T-helper 2 cell treated with Interferon-gamma antibody and Interleukin-4, amounts not matched to agents 5 μg/mL and 100 μg/mL, for 36 hours (primary cell): Measurements from ENCODE around the gene SOX2.
"Not testable (repeated sequence)": the region's sequence is repeated elsewhere in the genome, so short reads cannot be mapped to it uniquely, and the experiment has no call there.

ENCODE experiments used
- DNase-seq: peaks from one replicate; pipeline ENCODE4 v3.0.0; 2021; ENCODE audit warnings: low spot score
- H3K27ac Mint-ChIP-seq: one replicate; pipeline ENCODE4 v1.8.0; 2021; ENCODE audit warnings: mild to moderate bottlenecking, mixed read lengths
- H3K27me3 Mint-ChIP-seq: one replicate; pipeline ENCODE4 v1.8.0; 2021; ENCODE audit warnings: low read depth, mixed read lengths
- H3K36me3 Mint-ChIP-seq: one replicate; pipeline ENCODE4 v1.8.0; 2021; ENCODE audit warnings: low read depth, mixed read lengths
- H3K4me1 Mint-ChIP-seq: one replicate; pipeline ENCODE4 v1.8.0; 2021; ENCODE audit warnings: low read depth, mixed read lengths
- H3K4me3 Mint-ChIP-seq: one replicate; pipeline ENCODE4 v1.8.0; 2022; ENCODE audit warnings: mild to moderate bottlenecking, moderate library complexity, mixed read lengths
- H3K9me3 Mint-ChIP-seq: one replicate; pipeline ENCODE4 v1.8.0; 2021; ENCODE audit warnings: mixed read lengths

Gene SOX2

GRCh38 chr3:181738551-181738950, 26.8 kb downstream of the SOX2 start:
- Mint-ChIP-seq H3K9me3 (no peaks in the 10 kb centered on the region), H3K27ac (no peak overlapping the region), H3K4me1 (no peaks in the 10 kb centered on the region), H3K4me3 (no peak overlapping the region), H3K36me3 (no peaks in the 10 kb centered on the region), H3K27me3 (no peaks in the 10 kb centered on the region)
- no peak for DNase-seq

GRCh38 chr3:181739628-181740027, 27.9 kb downstream of the SOX2 start:
- Mint-ChIP-seq H3K27me3 (no peaks in the 10 kb centered on the region), H3K4me3 (no peak overlapping the region), H3K36me3 (no peaks in the 10 kb centered on the region), H3K9me3 (no peaks in the 10 kb centered on the region), H3K27ac (no peak overlapping the region), H3K4me1 (no peaks in the 10 kb centered on the region)
- DNase-seq = no peak

GRCh38 chr3:181741417-181741816, 29.7 kb downstream of the SOX2 start:
- H3K9me3 Mint-ChIP-seq = peaks cover 4% of the 10 kb centered on the region
- H3K27me3 Mint-ChIP-seq = peaks cover 4% of the 10 kb centered on the region
- no peaks in the 10 kb centered on the region for H3K36me3 Mint-ChIP-seq
- H3K27ac Mint-ChIP-seq = no peak overlapping the region
- DNase-seq = no peak
- no peaks in the 10 kb centered on the region for H3K4me1 Mint-ChIP-seq
- no peak overlapping the region for H3K4me3 Mint-ChIP-seq

- no peak overlapping the region for H3K27ac Mint-ChIP-seq
- H3K4me3 Mint-ChIP-seq = no peak overlapping the region
- DNase-seq = no peak
- H3K36me3 Mint-ChIP-seq = no peaks in the 10 kb centered on the region
- no peaks in the 10 kb centered on the region for H3K27me3 Mint-ChIP-seq
- no peaks in the 10 kb centered on the region for H3K4me1 Mint-ChIP-seq
- no peaks in the 10 kb centered on the region for H3K9me3 Mint-ChIP-seq
Measured at GRCh38 chr3:181752202-181752671, 40.5 kb downstream of the SOX2 start.

GRCh38 chr3:181753391-181753790, 41.7 kb downstream of the SOX2 start:
- Mint-ChIP-seq H3K27ac (no peak overlapping the region), H3K4me1 (no peaks in the 10 kb centered on the region), H3K36me3 (no peaks in the 10 kb centered on the region), H3K4me3 (no peak overlapping the region), H3K27me3 (no peaks in the 10 kb centered on the region), H3K9me3 (no peaks in the 10 kb centered on the region)
- no peak for DNase-seq

GRCh38 chr3:181755959-181756358, 44.2 kb downstream of the SOX2 start:
- Mint-ChIP-seq H3K27ac (no peak overlapping the region), H3K27me3 (no peaks in the 10 kb centered on the region), H3K4me1 (no peaks in the 10 kb centered on the region), H3K9me3 (no peaks in the 10 kb centered on the region), H3K4me3 (no peak overlapping the region), H3K36me3 (no peaks in the 10 kb centered on the region)
- no peak for DNase-seq

GRCh38 chr3:181756645-181757297, 45.0 kb downstream of the SOX2 start:
- H3K4me3 Mint-ChIP-seq = no peak overlapping the region
- DNase-seq = no peak
- no peak overlapping the region for H3K27ac Mint-ChIP-seq
- no peaks in the 10 kb centered on the region for H3K9me3 Mint-ChIP-seq
- no peaks in the 10 kb centered on the region for H3K4me1 Mint-ChIP-seq
- H3K36me3 Mint-ChIP-seq = no peaks in the 10 kb centered on the region
- H3K27me3 Mint-ChIP-seq = no peaks in the 10 kb centered on the region

- Mint-ChIP-seq H3K27me3 (no peaks in the 10 kb centered on the region), H3K27ac (no peak overlapping the region), H3K36me3 (no peaks in the 10 kb centered on the region), H3K4me3 (no peak overlapping the region), H3K4me1 (no peaks in the 10 kb centered on the region), H3K9me3 (no peaks in the 10 kb centered on the region)
- DNase-seq = no peak
Measured at GRCh38 chr3:181757694-181758306, 46.1 kb downstream of the SOX2 start.

GRCh38 chr3:181761906-181762305, 50.2 kb downstream of the SOX2 start:
- Mint-ChIP-seq H3K9me3 (no peaks in the 10 kb centered on the region), H3K4me1 (no peaks in the 10 kb centered on the region), H3K27ac (no peak overlapping the region), H3K36me3 (no peaks in the 10 kb centered on the region), H3K27me3 (no peaks in the 10 kb centered on the region), H3K4me3 (no peak overlapping the region)
- DNase-seq = no peak

GRCh38 chr3:181764033-181764432, 52.3 kb downstream of the SOX2 start:
- not testable (repeated sequence) for H3K9me3 Mint-ChIP-seq, H3K4me1 Mint-ChIP-seq, H3K27ac Mint-ChIP-seq, H3K27me3 Mint-ChIP-seq, DNase-seq, H3K4me3 Mint-ChIP-seq, H3K36me3 Mint-ChIP-seq
